ENCODE measurements around the gene PRKAB1.

The PRKAB1 gene

DNA sequence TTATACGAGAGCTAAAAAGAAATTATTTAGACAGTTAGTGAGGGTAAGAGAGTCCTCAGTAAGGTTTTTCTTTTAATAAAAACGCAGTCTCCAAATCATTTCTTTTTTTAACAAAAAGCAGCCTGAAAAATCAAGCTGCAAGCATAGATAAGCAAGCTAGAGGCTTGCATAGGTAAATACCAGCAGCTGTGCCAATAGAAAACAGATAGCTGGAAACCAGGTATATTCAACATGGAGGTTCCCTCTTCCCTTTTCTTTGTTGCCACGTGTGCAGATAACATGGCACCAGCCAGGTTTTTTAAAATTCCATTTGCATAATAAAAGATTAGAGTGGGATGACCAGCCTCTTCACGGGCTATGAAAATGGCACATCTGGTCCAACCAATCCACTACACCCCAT lies 6.1 kb upstream of the PRKAB1 start:
- no peak for DNase-seq (ENCODE audit: low spot score)

DNA sequence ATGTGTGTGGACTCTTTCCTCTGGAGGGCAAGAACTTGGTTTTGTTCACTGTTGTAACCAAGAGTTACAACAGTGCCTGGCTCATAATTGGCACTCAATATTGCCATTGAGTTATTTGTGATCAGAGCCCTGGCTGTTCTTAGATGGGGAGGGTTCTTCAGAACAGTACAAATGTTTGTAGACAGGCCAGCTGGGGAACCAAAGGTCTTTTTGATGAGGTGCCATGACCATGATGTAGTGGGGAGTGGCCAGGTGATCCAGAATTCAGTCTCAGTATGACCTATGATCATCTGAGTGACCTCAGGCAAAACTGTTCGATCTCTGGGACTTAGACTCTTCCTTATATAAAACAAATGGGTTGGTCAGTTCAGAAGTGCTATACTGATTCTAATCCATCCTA lies 3.3 kb upstream of the PRKAB1 start:
- DNase-seq (ENCODE audit: low spot score), result no peak

GRCh38 chr12:119665164-119665929 lies 2.6 kb upstream of the PRKAB1 start:
- no peak for DNase-seq (ENCODE audit: low spot score)

DNA sequence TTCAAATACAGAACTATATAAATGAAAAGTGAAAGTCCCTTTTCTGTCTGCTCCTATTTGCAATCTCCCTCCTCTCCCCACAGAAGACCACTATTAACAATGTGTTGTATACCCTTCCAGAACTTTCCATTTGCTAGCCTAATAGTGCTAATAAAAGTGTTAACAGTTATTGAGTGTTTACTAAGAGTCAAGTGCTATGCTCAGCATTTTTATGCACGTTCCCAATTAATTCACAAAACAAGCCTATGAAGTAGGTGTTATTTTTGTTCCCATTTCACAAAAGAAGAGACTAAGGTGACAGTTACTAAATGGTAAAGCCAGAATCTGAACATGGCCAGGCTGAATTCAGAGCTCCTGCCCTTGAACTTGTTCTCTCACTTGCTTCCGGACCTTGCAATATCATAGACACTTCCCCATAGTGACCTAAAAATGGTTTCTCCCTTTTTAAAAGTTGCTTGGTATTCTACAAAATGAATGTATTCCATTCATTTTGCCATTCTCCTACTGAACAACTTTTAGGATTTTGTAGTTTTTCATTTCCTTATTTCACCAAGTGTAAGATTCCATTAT lies 1.6 kb upstream of the PRKAB1 start:
- no peak for DNase-seq (ENCODE audit: low spot score)

DNA sequence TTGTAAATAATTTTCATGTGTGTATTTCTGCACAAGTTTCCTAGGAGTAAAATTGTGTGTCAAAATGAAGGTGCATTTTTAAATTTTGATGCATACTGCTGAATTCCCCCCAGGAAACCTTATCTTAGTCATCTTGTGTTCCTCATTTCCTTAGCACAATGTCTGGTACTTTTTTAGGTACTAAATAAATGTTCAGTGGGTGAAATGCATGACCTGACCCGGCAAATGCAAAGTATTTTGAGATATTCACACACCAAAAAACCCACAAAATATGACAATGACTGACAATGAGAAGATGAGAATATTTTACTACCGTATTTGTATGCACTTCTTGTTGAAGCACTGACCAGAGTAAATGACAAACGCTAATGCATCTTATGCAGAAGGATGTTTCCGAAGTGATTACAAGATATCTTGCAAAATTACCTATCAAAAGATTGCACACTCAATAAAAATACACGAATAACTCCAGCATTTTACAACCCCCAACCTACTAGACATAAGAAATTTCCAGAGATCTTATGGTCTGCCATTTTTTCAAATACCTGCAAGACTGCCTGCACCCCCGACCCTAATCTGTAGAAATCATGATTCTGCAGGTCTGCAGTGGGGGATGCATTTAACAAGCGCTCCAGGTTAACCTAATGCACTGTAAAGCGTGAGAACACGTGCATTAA lies 895 bp upstream of the PRKAB1 start:
- DNase-seq (ENCODE audit: low spot score), result no peak

GRCh38 chr12:119668324-119668841 lies 450 bp downstream of the PRKAB1 start:
- DNase-seq (ENCODE audit: low spot score), result no peak

- DNase-seq (ENCODE audit: low spot score), result no peak
Measured at GRCh38 chr12:119669744-119670472, 2.0 kb downstream of the PRKAB1 start.

GRCh38 chr12:119671070-119671469 lies 3.1 kb downstream of the PRKAB1 start:
- DNase-seq (ENCODE audit: low spot score), result no peak

- DNase-seq (ENCODE audit: low spot score), result no peak
Measured at GRCh38 chr12:119672194-119672593, 4.3 kb downstream of the PRKAB1 start.

DNA sequence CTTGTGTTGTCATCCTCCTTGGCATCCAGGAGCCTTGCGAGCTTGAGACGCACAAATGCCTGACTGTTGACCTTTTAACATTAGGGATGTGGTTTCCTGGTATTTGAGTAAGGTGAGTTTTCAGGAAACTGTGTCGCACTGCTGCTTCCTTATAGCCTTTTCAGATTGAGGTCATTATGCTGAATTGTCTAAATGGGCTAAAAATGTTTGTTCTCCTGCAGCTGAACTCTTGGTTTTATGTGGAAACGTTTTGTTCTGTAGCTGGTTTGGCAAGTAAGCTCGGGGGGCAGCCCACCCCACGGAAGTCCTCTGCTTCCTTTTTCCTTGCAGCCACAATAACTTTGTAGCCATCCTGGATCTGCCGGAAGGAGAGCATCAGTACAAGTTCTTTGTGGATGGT lies 5.7 kb downstream of the PRKAB1 start:
- DNase-seq (ENCODE audit: low spot score), result no peak

DNA sequence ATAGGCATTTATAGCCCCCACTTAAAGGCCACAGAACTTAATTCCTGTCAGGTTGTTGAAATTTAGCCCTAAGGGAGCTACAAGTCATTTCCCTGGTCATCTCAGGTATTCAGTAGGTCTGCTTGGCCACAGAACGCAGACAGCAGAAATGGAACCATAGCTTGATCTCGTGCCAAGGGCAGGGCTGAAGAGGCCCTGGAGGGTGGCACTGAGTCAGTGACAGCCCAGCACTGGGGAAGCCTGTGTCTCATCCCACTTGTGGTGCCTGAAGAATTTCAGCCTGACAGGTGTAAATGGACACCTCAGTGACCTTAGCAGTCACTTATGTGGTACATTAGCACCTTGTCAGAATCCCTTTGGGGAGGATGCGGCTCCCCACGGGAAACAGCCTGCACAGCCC lies 6.6 kb downstream of the PRKAB1 start:
- no peak for DNase-seq (ENCODE audit: low spot score)

DNA sequence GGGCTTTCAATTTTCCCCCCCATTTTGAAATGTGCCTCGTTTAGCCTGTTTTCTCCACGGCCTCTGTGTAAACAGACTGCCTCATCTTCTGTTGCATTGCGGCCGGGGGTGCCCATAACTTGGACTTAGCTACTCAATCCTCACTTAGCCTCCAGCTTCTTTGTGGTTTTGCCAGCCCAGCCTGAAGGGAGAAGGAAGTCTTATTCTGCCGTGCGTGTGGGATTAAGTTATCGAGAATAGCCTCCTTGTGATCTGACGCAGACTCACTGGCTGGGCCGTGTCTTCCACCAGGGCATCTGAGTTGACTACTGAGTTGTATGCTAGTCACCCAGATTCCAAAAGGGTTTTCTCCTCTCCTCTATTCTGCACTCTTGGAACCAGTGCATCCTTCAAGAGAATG lies 8.1 kb downstream of the PRKAB1 start:
- DNase-seq (ENCODE audit: low spot score), result no peak

DNA sequence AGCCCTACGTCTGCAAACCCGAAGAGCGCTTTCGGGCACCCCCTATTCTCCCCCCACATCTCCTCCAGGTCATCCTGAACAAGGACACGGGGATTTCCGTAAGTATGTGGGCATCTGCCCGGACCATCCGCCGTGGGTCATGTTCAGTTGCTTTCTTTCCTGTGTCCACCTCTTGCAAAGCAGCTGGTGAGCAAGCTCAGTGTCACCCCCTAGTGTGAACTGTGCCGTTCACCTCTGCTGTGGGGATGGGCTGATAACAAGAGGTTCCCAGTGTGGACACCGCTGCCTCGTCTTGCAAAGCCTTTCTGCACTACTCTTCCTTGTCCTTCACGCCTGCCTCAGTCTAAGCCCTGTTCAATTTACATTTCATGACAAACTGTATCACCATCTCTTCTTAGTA lies 8.6 kb downstream of the PRKAB1 start:
- DNase-seq (ENCODE audit: low spot score), result no peak

DNA sequence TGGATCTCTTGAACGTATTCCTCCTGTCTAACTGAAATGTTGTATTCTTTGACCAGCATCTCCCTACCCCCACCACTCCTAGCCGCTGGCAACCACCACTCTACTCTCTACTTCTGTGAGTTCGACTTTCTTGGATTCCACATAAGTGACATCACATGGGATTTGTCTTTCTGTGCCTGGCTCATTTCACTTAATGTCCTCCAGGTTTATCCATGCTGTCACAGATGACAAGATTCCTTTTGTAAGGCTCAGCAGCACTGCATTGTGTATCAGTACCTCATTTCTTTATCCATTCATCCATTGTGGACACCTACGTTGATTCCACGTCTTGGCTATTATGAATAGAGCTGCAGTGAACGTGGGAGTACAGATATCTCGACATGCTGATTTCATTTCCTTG lies 10.5 kb downstream of the PRKAB1 start:
- no peak for DNase-seq (ENCODE audit: low spot score)

GRCh38 chr12:119679081-119679480 lies 11.1 kb downstream of the PRKAB1 start:
- no peak for DNase-seq (ENCODE audit: low spot score)

- no peak for DNase-seq (ENCODE audit: low spot score)
Measured at GRCh38 chr12:119679490-119679889, 11.6 kb downstream of the PRKAB1 start.

GRCh38 chr12:119681111-119681510 lies 13.2 kb downstream of the PRKAB1 start:
- DNase-seq (ENCODE audit: low spot score), result no peak

- no peak for DNase-seq (ENCODE audit: low spot score)
Measured at GRCh38 chr12:119681728-119682638, 14.1 kb downstream of the PRKAB1 start.

GRCh38 chr12:119682639-119683252 lies 14.8 kb downstream of the PRKAB1 start:
- DNase-seq (ENCODE audit: low spot score), result no peak

GRCh38 chr12:119683413-119683812 lies 15.5 kb downstream of the PRKAB1 start:
- no peak for DNase-seq (ENCODE audit: low spot score)

DNA sequence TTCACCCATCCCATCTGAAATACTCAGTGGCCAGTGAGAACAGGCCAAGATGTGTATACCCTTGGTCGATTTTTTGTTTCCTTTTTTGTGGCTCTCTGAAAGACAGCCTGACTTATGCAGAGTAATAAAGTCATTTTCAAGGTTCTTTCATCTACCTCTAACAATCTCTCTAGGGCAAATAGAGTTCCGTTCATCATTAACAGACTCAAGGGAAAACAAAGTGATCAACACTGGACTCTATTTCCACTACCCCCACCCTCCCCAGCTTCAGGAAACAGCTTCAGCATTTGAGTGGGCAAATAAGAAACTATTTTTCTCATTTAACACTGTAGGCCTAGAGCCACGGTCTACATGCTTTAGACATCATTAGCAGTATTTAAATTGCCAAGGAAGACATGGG lies 15.9 kb downstream of the PRKAB1 start:
- DNase-seq (ENCODE audit: low spot score), result no peak

Data from ecto neural progenitor cell (in vitro differentiated cells).